Forelimb muscle (tissue), 1 donor: ENCODE measurements around the gene PGAP6. TPM values are rescaled to one million over a fixed set of nuclear protein-coding genes. Genes with fewer than 3 reads are reported as not detected.
"Not testable (repeated sequence)": the region's sequence is repeated elsewhere in the genome, so short reads cannot be mapped to it uniquely, and the experiment has no call there.

Experiments used
- DNase-seq: peaks from one replicate; pipeline ENCODE4 v3.0.0-alpha.2; 2013; ENCODE audit warnings: low read depth
- polyA plus RNA-seq: library from polyadenylated mRNA; unstranded; fragments of 120-200 nt; gene quantifications from one replicate; pipeline ENCODE4 v1.2.1, GENCODE V29; 2013; ENCODE audit not compliant: insufficient read length

PGAP6 gene
- polyA plus RNA-seq, 1 donor: 28.5 TPM

DNA sequence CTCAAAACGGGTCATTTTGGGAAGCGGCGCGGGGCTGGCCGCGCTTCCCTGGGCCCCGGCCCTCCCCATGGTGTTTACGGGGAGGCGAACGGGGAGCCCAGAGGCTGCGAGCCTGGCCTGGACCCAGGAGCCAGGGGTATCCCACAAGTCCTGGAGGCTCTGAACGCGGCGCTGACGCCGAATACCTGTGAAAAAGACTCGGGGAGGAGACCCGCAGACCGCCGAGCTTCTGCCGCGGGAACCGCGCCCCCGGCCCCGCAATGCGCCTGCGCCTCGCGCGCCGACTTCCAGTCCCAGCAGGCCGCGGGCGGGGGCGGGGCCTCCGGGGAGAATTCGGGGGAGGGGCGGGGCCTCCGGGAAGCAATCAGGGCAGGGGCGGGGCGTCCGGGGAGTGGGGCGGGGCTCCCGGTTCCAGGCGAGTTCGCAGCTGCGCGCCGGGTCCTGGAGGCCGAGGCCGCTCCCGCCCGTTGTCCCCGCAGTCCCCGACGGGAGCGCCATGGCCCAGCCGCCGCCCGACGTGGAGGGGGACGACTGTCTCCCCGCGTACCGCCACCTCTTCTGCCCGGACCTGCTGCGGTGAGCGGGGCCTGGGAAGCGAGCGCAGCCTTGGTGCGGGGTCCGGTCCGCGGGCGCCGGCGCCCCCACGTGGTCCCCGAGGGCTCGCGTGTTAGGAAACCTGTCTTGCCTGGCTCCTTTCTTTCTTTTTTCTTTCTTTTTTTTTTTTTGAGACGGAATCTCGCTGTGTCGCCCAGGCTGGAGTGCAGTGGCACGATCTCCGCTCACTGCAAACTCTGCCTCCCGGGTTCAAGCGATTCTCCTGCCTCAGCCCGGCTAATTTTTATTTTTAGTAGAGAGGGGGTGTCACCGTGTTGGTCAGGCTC lies 19.9 kb upstream of the PGAP6 start, which contains the start of gene DECR2:
Gene DECR2 (plus strand): TSS at position 418 of the 881 bp plus-strand sequence. CDS start 79 bp downstream, at position 497.
- DNase-seq: peak; percentile 74

GRCh38 chr16:400061-400591 lies 18.3 kb upstream of the PGAP6 start:
- DNase-seq: no peak

- no peak for DNase-seq
Measured at GRCh38 chr16:399340-400019, 17.7 kb upstream of the PGAP6 start.

DNA sequence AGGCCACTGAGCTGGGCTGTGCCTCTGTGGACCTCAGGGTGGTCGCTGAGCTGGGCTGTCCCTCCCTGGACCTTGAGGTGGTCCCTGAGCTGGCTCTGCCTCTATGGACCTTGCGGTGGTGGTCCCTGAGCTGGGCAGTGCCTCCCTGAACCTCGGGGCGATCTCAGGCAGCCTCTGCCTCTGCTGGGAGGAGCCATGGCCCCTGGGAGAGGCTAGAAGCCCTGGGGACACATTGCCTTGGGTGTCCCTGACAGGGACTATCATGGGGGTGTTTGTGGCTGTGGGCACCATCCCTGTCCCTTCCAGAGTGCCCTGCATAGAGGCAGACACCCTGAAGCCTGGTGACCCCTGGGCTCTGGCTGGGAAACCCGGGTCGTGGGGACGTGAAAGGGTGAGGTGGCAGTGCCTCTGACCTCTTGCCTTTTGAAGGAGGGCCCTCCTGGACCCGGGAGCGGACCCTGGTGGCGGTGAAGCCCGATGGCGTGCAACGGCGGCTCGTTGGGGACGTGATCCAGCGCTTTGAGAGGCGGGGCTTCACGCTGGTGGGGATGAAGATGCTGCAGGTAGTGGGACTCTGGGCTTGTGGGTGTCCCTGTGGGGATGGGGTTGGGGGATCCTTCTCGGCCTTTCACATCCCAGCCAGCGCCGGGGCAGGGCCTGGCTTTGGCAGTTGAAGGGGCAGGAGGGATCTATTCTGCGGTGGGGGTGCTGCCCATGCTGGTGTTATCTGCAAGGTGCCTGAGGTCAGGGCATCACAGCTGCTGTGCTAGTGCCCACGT lies 17.0 kb upstream of the PGAP6 start:
- DNase-seq: no peak

DNA sequence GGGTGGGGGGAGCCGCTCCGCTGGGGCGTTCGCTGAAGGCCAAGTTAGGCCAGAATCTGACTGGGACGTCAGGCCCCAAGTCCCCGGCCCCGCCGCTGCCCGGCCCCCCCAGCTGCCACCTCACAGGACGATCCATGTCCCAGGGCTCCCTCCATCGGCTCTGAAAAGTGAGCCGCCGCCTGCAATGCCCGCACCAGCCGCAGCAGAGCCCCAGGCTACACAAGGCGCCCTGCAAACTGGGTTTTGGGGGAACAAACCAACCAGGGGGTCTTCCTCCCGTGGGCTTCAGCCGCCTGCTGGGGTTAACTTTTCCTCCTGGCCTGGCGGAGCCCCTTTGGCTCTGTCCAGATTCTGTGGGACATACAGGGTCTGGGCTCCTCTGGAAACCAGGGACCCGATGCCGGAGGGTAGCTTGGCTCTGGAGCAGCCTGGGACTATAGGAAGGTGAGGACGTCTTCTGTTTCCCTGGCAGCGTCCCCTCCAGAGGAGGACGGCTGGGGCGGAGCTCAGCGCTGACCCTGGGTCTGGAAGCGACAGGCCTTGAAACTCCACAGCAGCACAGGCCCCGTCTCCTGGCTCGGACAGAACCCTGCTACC lies 16.1 kb upstream of the PGAP6 start:
- no peak for DNase-seq

DNA sequence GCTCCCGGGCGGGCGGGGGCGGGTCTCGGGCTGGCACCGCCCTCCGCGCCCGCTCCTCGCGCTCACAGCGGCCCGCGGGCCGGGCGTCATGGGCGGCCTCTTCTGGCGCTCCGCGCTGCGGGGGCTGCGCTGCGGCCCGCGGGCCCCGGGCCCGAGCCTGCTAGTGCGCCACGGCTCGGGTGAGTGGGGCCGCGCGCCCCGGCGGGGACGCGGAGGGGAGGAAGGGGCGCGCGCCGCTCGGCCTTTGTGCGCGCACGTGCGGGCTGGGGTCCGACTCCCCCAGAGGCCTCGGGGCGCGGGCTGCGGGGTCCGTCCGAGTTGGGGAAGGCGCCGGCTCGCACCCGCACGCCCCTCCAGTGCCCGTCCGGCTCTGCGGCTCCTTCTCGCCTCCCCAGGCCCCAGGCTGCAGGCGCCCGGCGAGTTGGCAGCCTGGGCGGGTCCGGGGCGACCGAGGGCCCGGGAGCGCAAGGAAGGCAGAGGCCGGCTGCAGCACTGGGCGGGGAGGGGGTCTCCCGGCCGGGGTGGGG lies 15.4 kb upstream of the PGAP6 start, which contains the start of gene NME4:
Gene NME4 (plus strand): TSS at position 65 of the 527 bp plus-strand sequence. CDS start 24 bp downstream, at position 89.
- DNase-seq: no peak

DNA sequence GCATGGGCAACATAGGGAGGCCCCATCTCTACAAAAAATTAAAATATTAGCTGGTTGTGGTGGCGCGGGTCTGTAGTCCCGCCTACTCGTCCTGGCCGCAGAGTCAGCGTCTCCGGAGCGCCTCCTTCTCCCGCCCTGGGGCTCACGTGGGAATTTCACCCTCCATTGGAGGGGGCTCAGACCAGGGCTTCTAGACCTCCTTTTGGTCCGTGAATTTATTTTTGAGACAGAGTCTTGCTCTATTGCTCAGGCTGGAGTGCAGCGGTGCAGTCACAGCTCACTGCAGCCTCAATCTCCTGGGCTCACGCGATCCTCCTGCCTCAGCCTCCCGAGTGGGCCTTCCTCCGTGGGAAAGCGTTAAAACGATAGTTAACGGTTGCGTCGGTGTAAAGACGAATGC lies 14.8 kb upstream of the PGAP6 start:
- DNase-seq: no peak

DNA sequence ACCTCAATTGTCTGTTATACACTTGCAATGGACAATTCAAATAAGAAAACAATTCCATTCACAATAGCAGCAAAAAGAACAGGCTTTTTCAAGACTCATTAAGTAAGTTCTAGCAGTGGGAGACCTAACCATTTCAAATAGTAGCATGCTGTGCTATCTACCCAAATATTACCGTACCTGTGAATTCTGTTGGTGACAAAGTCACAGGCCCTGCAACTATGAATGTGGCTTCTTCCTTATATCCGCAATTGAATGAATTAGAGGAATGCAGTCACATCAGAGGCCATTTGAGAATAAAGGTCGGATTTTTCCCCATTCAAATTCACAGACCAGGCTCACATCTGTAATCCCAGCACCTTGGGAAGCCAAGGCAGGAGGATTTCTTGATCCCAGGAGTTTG lies 14.4 kb upstream of the PGAP6 start:
- DNase-seq: no peak

DNA sequence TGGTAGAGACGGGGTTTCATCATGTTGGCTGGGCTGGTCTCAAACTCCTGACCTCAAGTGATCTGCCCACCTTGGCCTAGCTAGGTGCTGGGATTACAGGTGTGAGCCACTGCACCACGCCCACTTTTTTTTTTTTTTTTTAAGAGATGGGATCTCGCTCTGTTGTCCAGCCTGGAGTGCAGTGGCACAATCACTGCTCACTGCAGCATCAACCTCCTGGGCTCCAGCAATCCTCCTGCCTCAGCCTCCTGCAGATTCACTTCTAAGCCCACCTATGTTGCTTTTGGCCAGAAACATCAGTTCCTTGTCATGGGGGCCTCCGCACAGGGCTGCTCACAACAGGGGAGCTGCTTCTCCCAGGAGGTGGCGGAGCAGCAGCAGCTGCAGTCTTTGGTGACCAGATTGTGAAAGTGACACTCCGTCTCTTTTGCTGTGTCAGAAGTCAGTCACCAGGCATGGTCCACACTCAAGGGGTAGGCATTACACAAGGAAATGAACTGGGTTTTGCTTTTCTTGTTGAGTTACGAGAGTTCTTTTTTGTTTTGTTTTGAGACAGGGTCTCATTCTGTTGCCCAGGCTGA lies 10.8 kb upstream of the PGAP6 start:
- DNase-seq: no peak

DNA sequence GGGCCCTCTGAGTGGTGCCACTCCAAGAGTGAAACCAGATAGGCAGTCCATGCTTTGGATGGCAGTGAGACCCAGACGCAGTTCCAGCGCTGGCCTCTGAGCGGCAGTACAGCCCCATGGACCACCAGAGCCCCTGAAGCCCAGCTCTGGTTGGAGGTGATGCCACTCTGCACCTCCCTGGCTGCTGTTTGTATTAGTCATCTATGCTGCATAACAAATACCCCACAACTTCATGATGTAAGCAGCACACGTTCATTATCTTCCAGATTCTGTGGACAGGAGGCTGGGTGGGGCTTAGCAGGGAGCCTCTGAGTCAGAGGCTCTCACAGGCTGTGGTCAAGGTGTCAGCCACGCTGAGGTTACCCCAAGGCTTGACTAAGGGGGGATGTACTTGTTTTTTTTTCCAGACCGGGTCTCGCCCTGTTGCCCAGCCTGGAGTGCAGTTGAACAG lies 10.1 kb upstream of the PGAP6 start:
- no peak for DNase-seq

GRCh38 chr16:389352-389751 lies 7.6 kb upstream of the PGAP6 start:
- DNase-seq: no peak

GRCh38 chr16:387761-388666 lies 6.2 kb upstream of the PGAP6 start:
- not testable (repeated sequence) for DNase-seq

DNA sequence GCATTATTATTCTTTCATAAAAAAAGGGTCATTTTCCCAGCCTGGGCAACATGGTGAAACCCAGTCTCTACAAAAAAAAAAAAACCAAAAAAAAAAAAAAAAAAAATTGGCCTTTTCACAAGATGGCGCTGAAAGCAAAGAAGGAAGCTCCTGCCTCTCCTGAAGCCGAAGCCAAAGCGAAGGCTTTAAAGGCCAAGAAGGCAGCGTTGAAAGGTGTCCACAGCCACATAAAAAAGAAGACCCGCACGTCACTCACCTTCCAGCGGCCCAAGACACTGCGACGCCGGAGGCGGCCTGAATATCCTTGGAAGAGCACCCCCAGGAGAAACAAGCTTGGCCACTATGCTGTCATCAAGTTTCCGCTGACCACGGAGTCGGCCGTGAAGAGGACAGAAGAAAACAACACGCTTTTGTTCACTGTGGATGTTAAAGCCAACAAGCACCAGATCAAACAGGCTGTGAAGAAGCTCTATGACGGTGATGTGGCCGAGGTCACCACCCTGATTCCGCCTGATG lies 4.9 kb upstream of the PGAP6 start:
- DNase-seq: no peak

GRCh38 chr16:383326-384051 lies 1.7 kb upstream of the PGAP6 start:
- no peak for DNase-seq

- DNase-seq: no peak
Measured at GRCh38 chr16:381012-381788, 578 bp downstream of the PGAP6 start.

DNA sequence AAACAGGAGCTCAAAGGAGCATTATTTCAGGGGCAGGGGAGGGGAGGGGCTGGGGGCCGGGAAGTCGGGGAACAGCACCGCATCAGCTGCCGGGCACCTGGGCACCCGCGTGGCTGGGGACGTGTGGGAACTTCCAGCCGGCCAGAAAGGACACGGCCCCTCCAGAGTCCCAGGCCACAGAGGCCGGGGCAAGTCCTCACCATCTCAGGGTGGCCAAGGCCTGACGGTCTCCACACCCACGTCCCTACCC lies 1.1 kb downstream of the PGAP6 start:
- DNase-seq: no peak

DNA sequence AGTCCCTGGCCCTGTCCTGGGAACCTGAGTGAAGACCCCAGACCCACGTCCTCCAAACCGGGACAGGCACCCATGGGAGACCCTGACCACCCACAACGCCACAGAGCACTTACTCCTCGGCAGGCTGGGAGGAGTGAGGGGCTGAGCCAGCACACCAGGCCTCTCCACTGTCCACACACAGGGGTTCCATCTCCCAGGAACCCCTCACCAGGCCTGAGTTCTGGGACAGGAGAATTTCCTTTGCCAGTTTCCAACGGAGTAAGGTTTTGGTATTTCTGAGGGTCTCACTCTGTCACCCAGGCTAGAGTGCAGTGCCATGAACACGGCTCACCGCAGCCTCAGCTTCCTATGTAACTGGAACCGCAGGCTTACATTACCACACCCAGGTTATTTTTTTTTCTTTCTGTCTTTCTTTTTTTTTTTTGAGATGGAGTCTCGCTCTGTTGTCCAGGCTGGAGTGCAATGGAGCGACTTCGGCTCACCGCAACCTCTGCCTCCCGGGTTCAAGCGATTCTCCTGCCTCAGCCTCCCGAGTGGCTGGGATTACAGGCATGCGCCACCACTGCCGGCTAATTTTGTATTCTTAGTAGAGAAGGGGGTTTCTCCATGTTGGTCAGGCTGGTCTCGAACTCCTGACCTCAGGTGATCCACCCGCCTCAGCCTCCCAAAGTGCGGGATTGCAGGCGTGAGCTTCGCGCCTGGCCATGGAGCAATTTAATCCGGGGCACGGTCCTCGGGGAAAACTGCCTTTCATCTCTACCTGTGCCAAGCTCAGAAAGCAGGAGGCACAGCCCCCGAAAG lies 1.6 kb downstream of the PGAP6 start:
- DNase-seq: no peak
